ENCODE results near the gene PSMB11. TPM values are rescaled to one million over a fixed set of nuclear protein-coding genes. Genes with fewer than 3 reads are reported as not detected.

The PSMB11 gene
- total and polyA plus RNA-seq, 10 of the 15 experiments (the other 5 are each of a cell fraction or from before 2014, with no cell fraction given) = not detected

DNA sequence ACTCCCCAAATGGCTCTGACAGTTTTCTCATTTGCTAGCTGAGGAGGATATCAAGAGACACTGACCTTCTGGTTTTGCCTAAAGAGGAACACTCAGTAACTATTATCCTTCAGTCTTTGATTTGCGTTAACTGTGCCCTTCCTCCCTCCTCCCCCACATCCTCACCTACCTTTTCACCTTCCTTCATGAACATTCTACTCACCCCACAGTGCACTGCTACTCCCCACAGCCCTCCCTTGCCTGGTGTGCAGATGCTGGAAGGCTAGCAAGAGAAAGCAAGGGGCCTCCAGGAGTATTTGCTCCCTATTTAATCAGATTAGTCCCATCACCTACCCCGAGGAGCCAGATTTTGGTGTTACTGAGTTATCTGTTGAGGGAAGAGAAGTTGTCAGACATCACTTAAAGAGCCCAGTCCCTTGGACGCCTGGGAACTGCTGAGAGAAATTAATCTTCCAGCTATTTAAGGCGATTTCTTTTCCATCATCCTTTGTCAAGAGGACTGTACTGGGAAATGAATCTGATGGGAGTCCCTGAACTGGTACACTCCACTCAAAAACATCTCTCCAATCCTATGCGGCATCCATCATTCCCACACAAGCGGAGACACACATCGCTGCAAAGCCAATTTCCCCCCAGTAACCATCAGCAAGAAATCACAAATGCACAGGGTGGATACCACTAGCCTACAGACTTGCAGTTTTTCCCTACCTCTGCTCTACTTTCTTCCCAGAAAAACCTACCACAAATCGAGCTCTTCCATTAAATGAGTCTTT lies 18.8 kb upstream of the PSMB11 start:
- intact Hi-C loops (cut with micrococcal nuclease; ENCODE audit: unreplicated experiment) (no loop called here), in situ Hi-C loops (cut with MboI) (no loop called here)
- WGBS (ENCODE audit: insufficient coverage, insufficient replicate concordance, low lambda C conversion rate, missing lambda C conversion rate) = 91% methylated on average over 8 of the region's 8 CpGs
- H4K20me1 ChIP-seq (ENCODE audit: control insufficient read depth, insufficient read depth) = no peaks in the 10 kb centered on the region
- TF ChIP-seq IKZF1 (conservative IDR thresholded peaks at IDR 0.05) = no peak
- FAIRE-seq = no peak
- ChIA-PET SMC1A (ENCODE audit: uncharacterized antibody, unreplicated experiment) (interaction anchor here (1.1 to 3.4 kb wide), 3 partner anchors 28 to 36 kb away, joined by 4 to 10 read pairs (median 6); partner anchors contain the start of gene CDH24), CTCF (interaction anchor here (1.3 to 5.5 kb wide), 6 partner anchors 10 to 51 kb away, joined by 4 to 43 read pairs (median 8); partner anchors contain the start of gene CDH24), RAD21 (ENCODE audit: unreplicated experiment) (interaction anchor here (1.6 kb wide), 1 partner anchor 37 kb away, joined by 5 read pairs; no protein-coding TSS in a partner anchor), POLR2A (interaction anchor here (1.0 to 1.4 kb wide), 2 partner anchors 8 to 10 kb away, joined by 3 read pairs; no protein-coding TSS in a partner anchor)
- no peak overlapping the region for H3K27ac ChIP-seq (ENCODE audit: control insufficient read depth, insufficient read depth)
- H3K4me1 ChIP-seq (ENCODE audit: control insufficient read depth, insufficient read depth, low read length) = no peaks in the 10 kb centered on the region
- no peaks in the 10 kb centered on the region for H3K79me2 ChIP-seq (ENCODE audit: control insufficient read depth, insufficient read depth, low read length)
- H3K9ac ChIP-seq (ENCODE audit: control insufficient read depth, insufficient read depth, low read length) = no peak overlapping the region
- peaks cover 5 to 22% of the 10 kb centered on the region in 2 experiments for H3K36me3 ChIP-seq (ENCODE audit: control insufficient read depth in 2 of 2, insufficient read depth in 2 of 2, low read length in 1 of 2)
- no peak for ATAC-seq
- no peak overlapping the region for H3K4me2 ChIP-seq (ENCODE audit: control insufficient read depth, insufficient read depth)
- H2AFZ ChIP-seq (ENCODE audit: control insufficient read depth, low read depth, low read length) = no peak overlapping the region
- no peak overlapping the region for H3K4me3 ChIP-seq
- no peaks in the 10 kb centered on the region for H3K9me3 ChIP-seq (replicated peaks; ENCODE audit: control insufficient read depth, insufficient read depth, low read length)
- H3K27me3 ChIP-seq (replicated peaks in 1 of 2; ENCODE audit: control insufficient read depth in 2 of 2, insufficient read depth in 2 of 2, low read length in 1 of 2) = no peaks in the 10 kb centered on the region
- DNase-seq (ENCODE audit: low read depth, low spot score) = no peak
- BruUV-seq (replicated peaks) = no TSS peak

DNA sequence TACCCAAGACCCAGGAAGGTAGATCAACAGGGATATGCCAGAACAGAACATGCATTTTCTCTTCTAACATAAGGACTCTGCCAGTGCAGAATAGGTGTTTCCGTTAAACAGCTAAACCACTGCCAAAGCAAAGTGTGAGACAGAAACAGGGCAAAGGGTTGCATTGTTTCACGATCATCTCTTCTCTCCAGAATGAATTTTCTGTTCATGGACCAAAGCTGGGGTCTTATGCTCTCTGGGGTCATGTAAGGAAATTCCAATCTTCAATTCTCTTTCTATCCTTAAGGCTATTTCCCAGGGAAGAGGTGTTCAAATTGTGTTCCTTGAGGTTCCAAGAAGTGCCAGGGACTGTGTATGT lies 18.2 kb upstream of the PSMB11 start:
- H3K79me2 ChIP-seq (ENCODE audit: control insufficient read depth, insufficient read depth, low read length) = no peaks in the 10 kb centered on the region
- TF ChIP-seq ZNF207 (IDR thresholded peaks at IDR 0.05; ENCODE audit: borderline replicate concordance) = no peak
- no peak for TF ChIP-seq WRNIP1 (IDR thresholded peaks at IDR 0.05; ENCODE audit: borderline replicate concordance, low read depth, low read length)
- TF ChIP-seq RELA (IDR thresholded peaks at IDR 0.05; ENCODE audit: borderline replicate concordance, partially characterized antibody) = no peak
- no peak for TF ChIP-seq SMARCA5 (IDR thresholded peaks at IDR 0.05)
- no peaks in the 10 kb centered on the region for H3K9me3 ChIP-seq (replicated peaks; ENCODE audit: control insufficient read depth, insufficient read depth, low read length)
- no peak overlapping the region for H3K4me2 ChIP-seq (ENCODE audit: control insufficient read depth, insufficient read depth)
- 98% methylated on average over 2 of the region's 2 CpGs for WGBS (ENCODE audit: insufficient coverage, insufficient replicate concordance, low lambda C conversion rate, missing lambda C conversion rate)
- H3K9ac ChIP-seq (ENCODE audit: control insufficient read depth, insufficient read depth, low read length) = no peak overlapping the region
- in situ Hi-C loops (cut with MboI) (no loop called here), intact Hi-C loops (cut with micrococcal nuclease; ENCODE audit: unreplicated experiment) (no loop called here)
- RAD21 ChIA-PET (ENCODE audit: unreplicated experiment) = interaction anchor here (1.6 kb wide), 1 partner anchor 37 kb away, joined by 5 read pairs; no protein-coding TSS in a partner anchor
- POLR2A ChIA-PET = interaction anchor here (0.7 to 1.4 kb wide), 3 partner anchors 8 to 29 kb away, joined by 3 read pairs; no protein-coding TSS in a partner anchor
- H3K4me3 ChIP-seq = no peak overlapping the region
- H3K27ac ChIP-seq (ENCODE audit: control insufficient read depth, insufficient read depth) = no peak overlapping the region
- H3K27me3 ChIP-seq (replicated peaks in 1 of 2; ENCODE audit: control insufficient read depth in 2 of 2, insufficient read depth in 2 of 2, low read length in 1 of 2) = no peaks in the 10 kb centered on the region
- H4K20me1 ChIP-seq (ENCODE audit: control insufficient read depth, insufficient read depth) = no peaks in the 10 kb centered on the region
- DNase-seq (ENCODE audit: low read depth, low spot score) (no peak), FAIRE-seq (no peak), ATAC-seq (no peak)
- H2AFZ ChIP-seq (ENCODE audit: control insufficient read depth, low read depth, low read length) = no peak overlapping the region
- CTCF ChIA-PET = interaction anchor here (1.3 to 5.5 kb wide), 6 partner anchors 11 to 51 kb away, joined by 4 to 43 read pairs (median 8); partner anchors contain the start of gene CDH24
- SMC1A ChIA-PET (ENCODE audit: uncharacterized antibody, unreplicated experiment) = interaction anchor here (0.5 to 3.4 kb wide), 4 partner anchors 9 to 1566 kb away, joined by 3 to 10 read pairs (median 5); no protein-coding TSS in a partner anchor
- H3K4me1 ChIP-seq (ENCODE audit: control insufficient read depth, insufficient read depth, low read length) = no peaks in the 10 kb centered on the region
- BruUV-seq (replicated peaks) = no TSS peak
- peaks cover 5 to 25% of the 10 kb centered on the region in 2 experiments for H3K36me3 ChIP-seq (ENCODE audit: control insufficient read depth in 2 of 2, insufficient read depth in 2 of 2, low read length in 1 of 2)
